Right forelimb (tissue), 1 donor: ENCODE results near the gene LIN9.
A peak's percentile ranks its signal among the peaks of the same experiment; 100 is the strongest.
"Not testable (repeated sequence)": the region's sequence is repeated elsewhere in the genome, so short reads cannot be mapped to it uniquely, and the experiment has no call there.

Experiments used
- DNase-seq: peaks from one replicate; pipeline ENCODE4 v3.0.0-alpha.2; 2018

Gene LIN9, protein sequence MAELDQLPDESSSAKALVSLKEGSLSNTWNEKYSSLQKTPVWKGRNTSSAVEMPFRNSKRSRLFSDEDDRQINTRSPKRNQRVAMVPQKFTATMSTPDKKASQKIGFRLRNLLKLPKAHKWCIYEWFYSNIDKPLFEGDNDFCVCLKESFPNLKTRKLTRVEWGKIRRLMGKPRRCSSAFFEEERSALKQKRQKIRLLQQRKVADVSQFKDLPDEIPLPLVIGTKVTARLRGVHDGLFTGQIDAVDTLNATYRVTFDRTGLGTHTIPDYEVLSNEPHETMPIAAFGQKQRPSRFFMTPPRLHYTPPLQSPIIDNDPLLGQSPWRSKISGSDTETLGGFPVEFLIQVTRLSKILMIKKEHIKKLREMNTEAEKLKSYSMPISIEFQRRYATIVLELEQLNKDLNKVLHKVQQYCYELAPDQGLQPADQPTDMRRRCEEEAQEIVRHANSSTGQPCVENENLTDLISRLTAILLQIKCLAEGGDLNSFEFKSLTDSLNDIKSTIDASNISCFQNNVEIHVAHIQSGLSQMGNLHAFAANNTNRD

GRCh38 chr1:226308723-226309397 is at the start of gene LIN9:
TSS of gene LIN9 (minus strand) at chr1:226309164. CDS start at chr1:226309139, 25 bp downstream.
- DNase-seq, result peak; percentile 95

DNA sequence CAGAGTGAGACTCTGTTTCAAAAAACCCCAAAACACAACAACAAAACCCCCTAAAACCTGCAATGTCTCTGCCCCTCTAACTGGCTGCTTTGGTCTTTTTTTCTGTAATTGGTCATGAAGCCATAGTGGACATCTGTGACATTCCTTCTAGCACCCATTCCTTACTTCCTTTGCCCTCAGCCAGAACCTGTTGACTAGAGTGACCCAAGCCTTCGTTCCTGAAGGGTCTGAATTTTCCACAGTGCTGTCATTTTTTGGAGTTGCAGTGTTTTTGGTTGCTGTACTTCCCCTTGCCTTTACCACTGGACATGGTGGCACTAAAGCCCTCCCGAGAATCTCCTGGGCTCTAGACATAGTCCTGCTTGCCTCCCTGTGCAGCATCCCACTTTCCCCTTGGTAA is 48.5 kb upstream of the LIN9 start:
- no peak for DNase-seq

DNA sequence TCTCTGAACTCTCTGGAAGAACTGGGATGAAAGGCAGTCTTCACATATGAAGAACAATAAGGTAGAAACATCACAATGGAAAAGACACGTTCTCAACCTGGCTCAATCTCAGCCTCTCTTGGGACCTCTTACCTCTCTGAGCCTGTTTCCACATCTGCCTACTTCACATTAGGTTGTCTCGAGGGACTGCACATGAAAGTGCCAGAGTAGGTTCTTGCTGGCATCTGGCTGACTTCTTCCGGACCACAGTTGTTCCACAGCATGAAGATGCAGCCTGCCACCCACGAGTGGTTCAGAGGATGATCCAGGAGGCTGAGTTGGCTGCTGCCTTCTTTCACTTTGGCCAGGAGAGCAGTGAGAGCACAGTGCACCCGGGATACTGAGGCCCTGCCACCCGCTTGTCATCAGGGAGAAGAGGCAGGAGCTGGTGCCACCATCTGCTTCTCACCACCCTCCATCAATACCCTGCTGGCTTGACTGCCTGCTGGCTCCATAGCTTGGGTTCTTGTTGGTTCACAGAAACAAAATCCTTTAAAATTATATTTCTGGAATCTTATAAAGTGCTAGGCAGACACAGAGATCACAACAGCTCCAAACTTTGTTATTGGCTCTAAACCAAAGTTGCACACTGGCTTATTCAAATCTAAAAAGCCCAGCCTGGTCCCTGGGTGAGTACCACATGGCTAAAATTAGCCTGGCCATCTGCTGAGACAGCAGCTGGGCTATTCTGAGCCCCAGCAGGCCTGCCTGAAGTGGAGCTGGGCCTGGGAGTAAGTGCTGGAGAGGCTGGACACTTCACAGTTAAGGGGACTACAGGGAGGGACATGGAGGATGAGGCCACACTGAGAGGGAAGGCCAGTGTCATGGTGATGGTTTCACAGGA is 46.9 kb upstream of the LIN9 start:
- peak; percentile 60 for DNase-seq

GRCh38 chr1:226355016-226355415 is 46.1 kb upstream of the LIN9 start:
- DNase-seq, result no peak

DNA sequence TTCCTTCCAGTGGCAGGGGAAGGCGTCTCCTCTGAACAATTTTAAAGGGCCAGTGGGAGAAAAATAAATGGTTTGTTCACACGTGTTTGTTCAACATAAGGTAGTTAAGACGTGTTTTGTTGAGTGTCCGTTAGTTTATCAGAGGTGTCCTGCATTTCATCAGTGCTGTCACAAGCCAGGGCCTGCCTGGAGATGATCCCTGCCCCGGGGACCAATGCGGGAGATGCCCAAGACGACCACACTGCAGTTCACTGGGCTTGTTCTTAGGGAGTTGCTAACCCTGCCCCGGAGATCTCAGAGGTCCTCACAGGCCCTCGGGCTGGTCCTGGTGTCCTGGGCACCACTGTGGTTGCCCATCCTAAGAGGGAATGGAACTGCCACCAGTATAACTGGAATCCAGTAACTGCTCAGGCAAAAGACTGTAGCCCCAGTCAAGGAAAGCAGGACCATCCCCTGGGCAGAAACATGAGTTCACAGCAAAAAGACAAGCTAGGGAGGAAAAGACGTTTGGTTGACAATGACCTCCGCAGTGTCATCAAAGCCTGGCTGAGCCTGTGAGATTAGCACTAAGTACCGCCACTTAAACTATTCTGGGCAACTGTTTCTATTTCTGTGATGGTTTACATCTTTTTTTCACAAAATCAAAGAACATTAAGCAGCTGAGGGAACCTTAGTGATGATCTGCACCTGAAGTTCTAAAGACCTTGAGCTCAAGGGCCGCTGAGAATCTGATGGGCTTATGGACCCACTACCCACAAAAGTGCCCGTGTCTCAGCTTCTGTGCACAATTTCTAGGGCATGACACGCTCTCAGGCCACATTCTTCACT is 44.9 kb upstream of the LIN9 start:
- DNase-seq, result no peak

DNA sequence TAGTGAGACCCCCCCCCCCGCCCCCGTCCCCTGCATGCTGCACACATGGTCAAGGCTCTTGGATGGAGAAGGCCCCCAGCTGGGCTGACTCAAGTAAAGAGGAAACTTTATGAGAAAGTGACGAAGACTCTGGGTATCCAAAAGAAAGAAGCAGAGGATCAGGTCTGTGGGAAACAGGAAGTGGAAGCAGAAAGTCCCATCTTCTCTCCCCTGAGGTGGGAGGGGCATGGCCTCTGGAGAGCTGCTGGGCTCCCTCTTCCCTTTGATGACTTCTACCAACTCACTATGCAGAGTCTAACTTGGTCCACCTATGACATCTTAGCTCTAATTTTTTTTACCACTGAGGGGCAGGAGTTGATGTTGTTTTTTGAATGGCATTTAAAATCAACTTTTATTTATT is 42.7 kb upstream of the LIN9 start:
- DNase-seq, result no peak

GRCh38 chr1:226350519-226350865 is 41.5 kb upstream of the LIN9 start:
- no peak for DNase-seq

DNA sequence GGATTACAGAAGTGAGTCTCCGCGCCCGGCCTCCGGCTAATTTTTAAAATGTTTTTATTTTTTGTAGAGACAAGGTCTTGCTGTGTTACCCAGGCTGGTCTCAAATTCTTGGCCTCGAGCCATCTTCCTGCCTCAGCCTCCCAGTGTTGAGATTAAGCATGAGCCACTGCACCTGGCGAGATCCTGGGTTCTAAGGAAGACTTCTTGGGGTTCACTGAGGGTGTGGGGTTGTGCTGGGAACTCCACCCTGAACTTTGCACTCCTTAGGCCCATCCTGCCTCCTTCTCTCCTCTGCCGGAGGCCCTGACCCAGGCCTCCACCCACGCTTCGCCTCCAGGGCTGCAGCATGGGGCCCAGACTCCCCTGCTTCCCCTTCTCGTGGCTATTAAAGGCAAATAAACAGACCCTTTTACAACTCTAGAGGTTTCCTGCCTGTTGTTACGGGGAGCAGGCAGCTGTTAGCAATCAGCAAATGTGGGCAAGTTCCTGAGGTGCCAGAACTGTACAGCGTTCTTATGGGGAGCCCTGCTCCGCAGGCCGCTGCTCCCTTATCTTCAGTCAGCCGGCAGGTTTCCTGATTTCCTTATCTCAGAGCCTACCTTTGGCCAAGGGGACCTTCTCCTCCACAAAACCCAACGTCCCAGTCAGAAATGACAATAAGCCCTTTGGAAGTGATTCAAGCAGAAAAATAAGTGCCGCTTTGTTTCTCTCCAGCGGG is 41.0 kb upstream of the LIN9 start:
- no peak for DNase-seq

GRCh38 chr1:226349081-226349480 is 40.1 kb upstream of the LIN9 start:
- no peak for DNase-seq

- DNase-seq, result no peak
Observed at GRCh38 chr1:226344441-226345259, 35.7 kb upstream of the LIN9 start.

DNA sequence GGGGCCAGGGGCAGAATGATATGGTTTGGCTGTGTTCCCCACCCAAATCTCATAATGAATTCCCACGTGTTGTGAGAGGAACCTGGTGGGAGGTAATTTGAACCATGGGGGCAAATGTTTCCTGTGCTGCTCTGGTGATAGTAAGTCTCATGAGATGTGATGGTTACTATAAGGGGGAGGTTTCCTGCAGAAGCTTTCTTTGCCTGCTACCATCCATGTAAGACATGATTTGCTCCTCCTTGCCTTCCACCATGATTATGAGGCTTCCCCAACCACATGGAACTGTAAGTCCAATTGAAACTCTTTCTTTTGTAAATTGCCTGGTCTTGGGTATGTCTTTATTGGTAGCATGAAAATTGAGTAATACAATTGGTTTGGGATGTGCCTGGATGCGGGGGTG is 33.7 kb upstream of the LIN9 start:
- DNase-seq, result no peak

- DNase-seq, result not testable (repeated sequence)
Observed at GRCh38 chr1:226340111-226340510, 31.1 kb upstream of the LIN9 start.

DNA sequence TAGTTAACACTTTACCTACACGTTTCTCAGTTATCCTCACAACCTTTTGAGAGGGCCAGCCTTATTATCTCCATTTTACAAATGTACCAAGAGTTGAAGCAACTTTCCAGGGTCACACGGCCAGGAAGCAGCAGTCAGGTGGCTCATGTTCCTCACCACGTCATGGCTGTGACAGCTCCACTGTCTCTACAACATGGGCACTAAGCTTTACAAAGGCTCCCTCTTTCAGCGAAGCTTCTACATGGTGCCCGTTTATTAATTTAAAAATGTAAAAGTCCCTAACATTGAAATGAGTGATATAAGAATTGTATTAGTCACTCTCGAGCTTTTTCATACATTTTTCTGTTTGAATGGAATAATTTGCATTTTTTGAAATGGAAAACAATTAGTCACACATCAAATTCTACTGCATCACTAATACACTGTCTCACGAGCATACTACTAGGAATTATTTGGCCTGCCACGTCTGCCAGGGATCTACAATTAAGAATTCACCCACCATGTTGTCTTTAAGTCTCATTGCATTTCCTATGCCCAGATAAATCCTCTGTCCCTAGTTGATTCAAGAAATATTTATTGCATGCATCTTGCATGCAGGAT is 28.4 kb upstream of the LIN9 start:
- no peak for DNase-seq

DNA sequence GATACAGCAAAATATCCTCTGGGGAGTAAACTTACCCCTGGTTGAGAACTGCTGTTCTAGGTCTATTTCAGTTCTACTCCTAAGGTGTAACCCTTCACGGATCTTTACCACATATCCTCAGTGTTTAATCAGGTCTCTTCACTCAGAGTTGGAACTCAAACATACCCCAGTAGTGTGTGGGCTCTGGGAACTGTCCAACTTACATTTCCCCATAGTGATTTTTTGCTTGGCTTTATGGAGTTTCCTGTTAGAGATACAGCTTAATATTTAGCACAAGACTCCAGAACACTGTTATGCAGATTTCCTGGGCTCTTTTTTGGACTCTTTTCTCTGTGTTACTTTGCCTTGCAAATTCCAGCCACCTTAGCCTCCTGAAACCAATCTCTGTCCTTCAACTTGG is 26.7 kb upstream of the LIN9 start:
- no peak for DNase-seq

- no peak for DNase-seq
Observed at GRCh38 chr1:226332947-226333346, 24.0 kb upstream of the LIN9 start.

- no peak for DNase-seq
Observed at GRCh38 chr1:226329237-226329636, 20.3 kb upstream of the LIN9 start.

- no peak for DNase-seq
Observed at GRCh38 chr1:226327761-226328162, 18.8 kb upstream of the LIN9 start.

GRCh38 chr1:226325178-226325577 is 16.2 kb upstream of the LIN9 start:
- no peak for DNase-seq

GRCh38 chr1:226324479-226324878 is 15.5 kb upstream of the LIN9 start:
- DNase-seq, result no peak

DNA sequence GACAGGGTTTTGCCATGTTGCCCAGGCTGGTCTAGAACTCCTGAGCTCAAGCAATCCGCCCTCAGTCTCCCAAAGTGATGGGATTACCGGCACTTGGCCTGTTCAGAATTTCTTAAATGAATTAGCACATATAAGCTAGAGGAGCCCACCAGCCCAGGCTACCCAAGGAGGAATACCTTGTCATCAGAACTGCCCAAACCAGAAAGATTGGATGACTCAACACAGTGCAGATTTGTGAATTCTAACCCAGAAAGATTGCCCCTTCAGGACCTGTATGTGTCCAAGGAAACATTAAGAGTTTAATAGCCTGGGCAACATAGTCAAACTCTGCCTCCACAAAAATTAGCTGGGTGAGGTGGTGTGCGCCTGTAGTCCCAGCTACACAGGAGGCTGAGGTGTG is 14.0 kb upstream of the LIN9 start:
- DNase-seq, result no peak
